IMR-90 (cell line): ENCODE results near the gene PET117. TPM values are rescaled to one million over a fixed set of nuclear protein-coding genes. Genes with fewer than 3 reads are reported as not detected.

Source experiments
- ATAC-seq: fragments of 200-7000 bp; cut with Tn5 transposase; 2 replicates; pipeline ENCODE4 v1.9.1; 2020; ENCODE audit warnings: low read depth, mild to moderate bottlenecking, moderate library complexity
- BruUV-seq: library from RNA; stranded (reverse); fragments of 400-500 nt; replicated peaks from 2 replicates; lab custom pipeline; 2021; lab: Mats Ljungman, UMichigan
- CTCF ChIA-PET: fragments of 300-600 bp; formaldehyde crosslinking; extraction: SDS; loops from one replicate; lab custom pipeline; 2021; ENCODE audit warnings: antibody characterized with exemption; lab: Yijun Ruan, JAX
- POLR2A ChIA-PET: fragments of 300-600 bp; sonication (Branson Sonifier 250); formaldehyde crosslinking; loops from one replicate; lab custom pipeline; 2022; ENCODE audit warnings: antibody characterized with exemption; ENCODE audit not compliant: unreplicated experiment; lab: Charles Lee
- DNase-seq: peaks from one replicate; pipeline ENCODE4 v3.0.0; 2013
- H2AFZ ChIP-seq: replicated peaks from 2 replicates; pipeline ENCODE3; 2013; ENCODE audit warnings: low read length, mild to moderate bottlenecking; ENCODE audit not compliant: poor library complexity
- H2AK5ac ChIP-seq: 2 replicates; pipeline ENCODE4 v1.6.1; 2013; ENCODE audit warnings: low read depth, low read length, inconsistent platforms
- H2AK9ac ChIP-seq: replicated peaks from 2 replicates; pipeline ENCODE3; 2013; ENCODE audit warnings: mild to moderate bottlenecking, low read depth, low read length, moderate library complexity; ENCODE audit not compliant: poor library complexity
- H2BK120ac ChIP-seq: 2 replicates; pipeline ENCODE4 v1.6.1; 2013; ENCODE audit warnings: low read depth, low read length, inconsistent platforms
- H2BK15ac ChIP-seq: 3 replicates; pipeline ENCODE4 v1.6.1; 2013; ENCODE audit warnings: low read depth, low read length, inconsistent platforms
- H2BK20ac ChIP-seq: 2 replicates; pipeline ENCODE4 v1.6.1; 2013; ENCODE audit warnings: low read depth, mild to moderate bottlenecking, inconsistent platforms, low read length, moderate library complexity
- H2BK5ac ChIP-seq: 2 replicates; pipeline ENCODE4 v1.6.1; 2013; ENCODE audit warnings: mild to moderate bottlenecking, low read depth, low read length, inconsistent platforms; ENCODE audit not compliant: poor library complexity, severe bottlenecking
- H3K14ac ChIP-seq: replicated peaks from 2 replicates; pipeline ENCODE4 v1.6.1; 2013; ENCODE audit warnings: low read depth, low read length, inconsistent platforms
- H3K18ac ChIP-seq: 2 replicates; pipeline ENCODE4 v1.6.1; 2013; ENCODE audit warnings: low read depth, low read length, control low read depth
- H3K23ac ChIP-seq: 2 replicates; pipeline ENCODE4 v1.6.1; 2013; ENCODE audit warnings: low read depth, low read length, inconsistent platforms
- H3K27ac ChIP-seq: 2 replicates; pipeline ENCODE4 v1.5.1; 2013; ENCODE audit warnings: mild to moderate bottlenecking, control low read depth, low read length; ENCODE audit not compliant: insufficient read depth
- H3K27me3 ChIP-seq: 2 replicates; pipeline ENCODE4 v1.6.1; 2013; ENCODE audit warnings: low read length; ENCODE audit not compliant: control insufficient read depth, insufficient read depth
- H3K36me3 ChIP-seq: 2 replicates; pipeline ENCODE4 v1.6.1; 2013; ENCODE audit warnings: low read length, mixed read lengths; ENCODE audit not compliant: control insufficient read depth, insufficient read depth
- H3K4ac ChIP-seq: 2 replicates; pipeline ENCODE4 v1.6.1; 2013; ENCODE audit warnings: low read depth, low read length, inconsistent platforms
- H3K4me1 ChIP-seq: 2 replicates; pipeline ENCODE4 v1.6.1; 2013; ENCODE audit warnings: low read length, mixed read lengths; ENCODE audit not compliant: control insufficient read depth, insufficient read depth
- H3K4me2 ChIP-seq: 2 replicates; pipeline ENCODE4 v1.6.1; 2013; ENCODE audit warnings: low read depth, mild to moderate bottlenecking, control low read depth, low read length, moderate library complexity
- H3K4me3 ChIP-seq: 2 replicates; pipeline ENCODE4 v1.5.1; 2013; ENCODE audit warnings: low read depth, mild to moderate bottlenecking, control low read depth, low read length, moderate library complexity; ENCODE audit not compliant: insufficient read depth
- H3K56ac ChIP-seq: 2 replicates; pipeline ENCODE4 v1.6.1; 2013; ENCODE audit warnings: low read length, inconsistent platforms; ENCODE audit not compliant: insufficient read depth; ENCODE audit errors: extremely low read depth
- H3K79me1 ChIP-seq, 2 experiments: 2 replicates each; pipeline ENCODE4 v1.6.1; 2013; ENCODE audit warnings: low read length in 2 of 2, inconsistent platforms in 1 of 2, low read depth in 1 of 2
- H3K9ac ChIP-seq: 2 replicates; pipeline ENCODE4 v1.6.1; 2013; ENCODE audit warnings: low read depth, low read length, control low read depth
- H3K9me1 ChIP-seq: 2 replicates; pipeline ENCODE4 v1.6.1; 2013; ENCODE audit warnings: low read length, inconsistent platforms; ENCODE audit not compliant: insufficient read depth
- H3K9me3 ChIP-seq: 2 replicates; pipeline ENCODE4 v1.6.1; 2013; ENCODE audit warnings: low read length; ENCODE audit not compliant: control insufficient read depth, insufficient read depth
- H4K20me1 ChIP-seq: 2 replicates; pipeline ENCODE4 v1.6.1; 2013; ENCODE audit warnings: low read length, inconsistent platforms; ENCODE audit not compliant: insufficient read depth
- H4K5ac ChIP-seq: 2 replicates; pipeline ENCODE4 v1.6.1; 2013; ENCODE audit warnings: mild to moderate bottlenecking, low read depth, low read length, control low read depth
- H4K8ac ChIP-seq, 2 experiments: 2 replicates each; pipeline ENCODE4 v1.6.1; 2013; ENCODE audit warnings: low read depth in 2 of 2, low read length in 2 of 2, control low read depth in 1 of 2, inconsistent platforms in 1 of 2
- H4K91ac ChIP-seq: 2 replicates; pipeline ENCODE4 v1.6.1; 2013; ENCODE audit warnings: low read depth, low read length, inconsistent platforms; ENCODE audit not compliant: insufficient read depth
- BHLHE40 ChIP-seq: fragments of 150-350 bp; IDR thresholded peaks from 2 replicates; pipeline ENCODE4 v1.6.1; 2016; ENCODE audit warnings: mild to moderate bottlenecking, low read depth, low read length
- CTCF ChIP-seq: conservative IDR thresholded peaks from 2 replicates; pipeline ENCODE4 v1.5.1; 2012; ENCODE audit warnings: mild to moderate bottlenecking, low read depth, low read length, improper control_type of control experiment
- FOS ChIP-seq: fragments of 150-350 bp; IDR thresholded peaks from 2 replicates; pipeline ENCODE4 v1.6.1; 2016; ENCODE audit warnings: low read depth, low read length
- MAFK ChIP-seq: IDR thresholded peaks from 2 replicates; pipeline ENCODE4 v1.6.1; 2012; ENCODE audit warnings: low read depth, low read length, improper control_type of control experiment
- MAZ ChIP-seq: IDR thresholded peaks from 2 replicates; pipeline ENCODE4 v1.6.1; 2012; ENCODE audit warnings: low read depth, mild to moderate bottlenecking, low read length, improper control_type of control experiment, moderate library complexity, borderline replicate concordance
- MXI1 ChIP-seq: IDR thresholded peaks from 2 replicates; pipeline ENCODE4 v1.6.1; 2012; ENCODE audit warnings: low read depth, mild to moderate bottlenecking, low read length, moderate library complexity, borderline replicate concordance
- NFE2L2 ChIP-seq: fragments of 150-350 bp; IDR thresholded peaks from 2 replicates; pipeline ENCODE4 v1.6.1; 2016; ENCODE audit warnings: low read depth, mild to moderate bottlenecking, low read length
- POLR2A ChIP-seq: IDR thresholded peaks from 2 replicates; pipeline ENCODE4 v1.6.1; 2012; ENCODE audit warnings: mild to moderate bottlenecking, low read depth, low read length
- RAD21 ChIP-seq: IDR thresholded peaks from 2 replicates; pipeline ENCODE4 v1.6.1; 2012; ENCODE audit warnings: low read length, improper control_type of control experiment
- RCOR1 ChIP-seq: IDR thresholded peaks from 2 replicates; pipeline ENCODE4 v1.6.1; 2012; ENCODE audit warnings: mild to moderate bottlenecking, low read length, improper control_type of control experiment; ENCODE audit not compliant: insufficient replicate concordance
- RFX5 ChIP-seq: IDR thresholded peaks from 2 replicates; pipeline ENCODE4 v1.8.0; 2012; ENCODE audit warnings: low read depth, mild to moderate bottlenecking, low read length, moderate library complexity
- WGBS, 2 experiments: methylation state at CpG; one replicate each; pipeline versions ENCODE4 v1.1.5 to v1.1.7; 2013; ENCODE audit warnings: missing lambda C conversion rate in 2 of 2; ENCODE audit not compliant: insufficient read length in 1 of 2; ENCODE audit errors: extremely low coverage in 2 of 2; 5-methylcytosine and 5-hydroxymethylcytosine counted together
- dilution Hi-C: fragments of 300-500 bp; cut with HindIII; formaldehyde crosslinking; loops from one replicate; pipeline ENCODE4 v1.14.3; 2018; ENCODE audit warnings: low sequenced_read_pairs; ENCODE audit not compliant: unreplicated experiment
- in situ Hi-C: fragments of 300-500 bp; cut with MboI; formaldehyde crosslinking; loops from 3 replicates; pipeline ENCODE4 v1.14.3; 2019; ENCODE audit warnings: low sequenced_read_pairs, inconsistent platforms, mixed read lengths
- intact Hi-C: fragments of 100-400 bp; cut with micrococcal nuclease; formaldehyde crosslinking; loops from 2 replicates; pipeline ENCODE4 v1.10.0; 2022
- polyA plus RNA-seq, 3 experiments: library from polyadenylated mRNA; depleted of rRNA; stranded (reverse); fragments of >200 nt; gene quantifications; 2 replicates each; pipeline ENCODE4 v1.2.3, GENCODE V29; 2012; ENCODE audit warnings: low replicate concordance in 1 of 3
- total RNA-seq: library from RNA; depleted of rRNA; stranded (reverse); fragments of >200 nt; gene quantifications from 2 replicates; pipeline ENCODE4 v1.2.3, GENCODE V29; 2012
- TF ChIP-seq, protein P1 (sequence below): fragments of 150-350 bp; IDR thresholded peaks from 2 replicates; pipeline ENCODE4 v1.6.1; 2017; ENCODE audit warnings: mild to moderate bottlenecking, antibody characterized with exemption, low read length, low read depth

The PET117 gene
- total and polyA plus RNA-seq, 2 of the 4 experiments (the other 2 are of a cell fraction) = 3.9 to 8.3 TPM

DNA sequence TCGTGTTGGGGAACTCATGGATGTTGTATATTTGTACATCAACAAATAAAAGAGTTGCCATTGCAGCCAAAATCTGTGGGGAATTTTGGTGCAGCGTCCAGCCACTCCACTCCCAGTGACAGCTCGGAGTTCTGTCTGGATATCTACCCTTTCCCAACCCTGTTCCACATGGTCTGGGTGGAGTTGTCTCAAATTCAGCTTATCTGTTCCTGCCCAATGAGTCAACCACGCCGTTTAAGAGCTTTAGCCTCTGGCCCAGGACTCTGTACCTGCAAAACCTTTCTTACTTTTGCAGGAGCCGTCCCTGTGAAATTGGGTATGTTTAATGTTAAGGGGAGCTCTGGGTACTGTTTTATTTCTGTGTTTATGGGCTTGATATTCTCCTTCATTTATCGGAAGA, 46.0 kb upstream of the PET117 start:
- no peak overlapping the region for H3K4me2 ChIP-seq
- no TSS peak for BruUV-seq
- dilution Hi-C loops = no loop called here
- H3K14ac ChIP-seq = no peak overlapping the region
- DNase-seq (no peak), ATAC-seq (no peak)
- in situ Hi-C loops = no loop called here
- H3K56ac ChIP-seq = no peak overlapping the region
- no peaks in the 10 kb centered on the region for H4K20me1 ChIP-seq
- H4K8ac ChIP-seq = no peak overlapping the region
- no peak overlapping the region for H2BK20ac ChIP-seq
- no peaks in the 10 kb centered on the region for H3K36me3 ChIP-seq
- no peaks in the 10 kb centered on the region for H3K4me1 ChIP-seq
- H3K79me1 ChIP-seq = no peaks in the 10 kb centered on the region
- TF ChIP-seq FOS = no peak
- no peak for TF ChIP-seq CTCF
- TF ChIP-seq MAZ = no peak
- no peak for TF ChIP-seq MAFK
- TF ChIP-seq RAD21 = no peak
- TF ChIP-seq RCOR1 = no peak
- TF ChIP-seq BHLHE40 = no peak
- no peak for TF ChIP-seq POLR2A
- TF ChIP-seq NFE2L2 = no peak
- TF ChIP-seq MXI1 = no peak
- TF ChIP-seq, protein P1, sequence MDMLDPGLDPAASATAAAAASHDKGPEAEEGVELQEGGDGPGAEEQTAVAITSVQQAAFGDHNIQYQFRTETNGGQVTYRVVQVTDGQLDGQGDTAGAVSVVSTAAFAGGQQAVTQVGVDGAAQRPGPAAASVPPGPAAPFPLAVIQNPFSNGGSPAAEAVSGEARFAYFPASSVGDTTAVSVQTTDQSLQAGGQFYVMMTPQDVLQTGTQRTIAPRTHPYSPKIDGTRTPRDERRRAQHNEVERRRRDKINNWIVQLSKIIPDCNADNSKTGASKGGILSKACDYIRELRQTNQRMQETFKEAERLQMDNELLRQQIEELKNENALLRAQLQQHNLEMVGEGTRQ = no peak
- no peak for TF ChIP-seq RFX5
- no peaks in the 10 kb centered on the region for H3K9me3 ChIP-seq
- no peak overlapping the region for H3K9ac ChIP-seq
- H2AK9ac ChIP-seq = no peak overlapping the region
- H3K18ac ChIP-seq = no peak overlapping the region
- H4K91ac ChIP-seq = no peak overlapping the region
- ChIA-PET POLR2A (no interaction called here), CTCF (no interaction called here)
- intact Hi-C loops = no loop called here
- H3K27me3 ChIP-seq = peaks cover 6% of the 10 kb centered on the region
- H2BK15ac ChIP-seq = no peak overlapping the region
- H3K4me3 ChIP-seq = no peak overlapping the region
- no peaks in the 10 kb centered on the region for H3K9me1 ChIP-seq
- WGBS, 2 experiments = 80% methylated on average over 1 of the region's 7 CpGs; no CpG with 5 or more reads in 1 of the 2 experiments
- H3K23ac ChIP-seq = no peak overlapping the region
- H4K5ac ChIP-seq = no peak overlapping the region
- no peak overlapping the region for H2BK120ac ChIP-seq
- no peak overlapping the region for H3K27ac ChIP-seq
- no peak overlapping the region for H2BK5ac ChIP-seq
- no peak overlapping the region for H2AK5ac ChIP-seq
- no peak overlapping the region for H2AFZ ChIP-seq
- no peak overlapping the region for H3K4ac ChIP-seq
